Liver (tissue), 9 donors: ENCODE measurements around the gene TMEM176A. TPM values are rescaled to one million over a fixed set of nuclear protein-coding genes. Genes with fewer than 3 reads are reported as not detected.
A peak's percentile ranks its signal among the peaks of the same experiment; 100 is the strongest.

Experiments used
- DNase-seq: peaks from one replicate; pipeline ENCODE4 v3.0.0-alpha.2; 2017; ENCODE audit warnings: low spot score
- H3K27ac ChIP-seq, 2 donors: one replicate each; pipeline ENCODE4 v1.7.0; 2013; ENCODE audit warnings: inconsistent platforms in 2 of 2, low read length in 2 of 2, control low read depth in 1 of 2, low read depth in 1 of 2, mild to moderate bottlenecking in 1 of 2
- H3K27me3 ChIP-seq, 4 donors: one replicate each; pipeline versions ENCODE4 v1.6.1 to v1.7.0; 2013; ENCODE audit warnings: low read length in 3 of 4, inconsistent platforms in 1 of 4, mild to moderate bottlenecking in 1 of 4, moderate library complexity in 1 of 4; ENCODE audit not compliant: control insufficient read depth in 4 of 4, insufficient read depth in 4 of 4
- H3K36me3 ChIP-seq, 4 donors: one replicate each; pipeline versions ENCODE4 v1.6.1 to v1.7.0; 2013; ENCODE audit warnings: low read length in 3 of 4, mild to moderate bottlenecking in 3 of 4, low read depth in 1 of 4, moderate library complexity in 1 of 4; ENCODE audit not compliant: control insufficient read depth in 4 of 4, insufficient read depth in 3 of 4
- H3K4me1 ChIP-seq, 4 donors: one replicate each; pipeline versions ENCODE4 v1.6.1 to v1.7.0; 2013; ENCODE audit warnings: low read length in 3 of 4, mild to moderate bottlenecking in 3 of 4, moderate library complexity in 1 of 4; ENCODE audit not compliant: control insufficient read depth in 4 of 4, insufficient read depth in 4 of 4
- H3K4me3 ChIP-seq, 3 donors: one replicate each; pipeline versions ENCODE4 v1.6.1 to v1.7.0; 2013; ENCODE audit warnings: low read length in 3 of 3, control low read depth in 1 of 3, low read depth in 1 of 3, mild to moderate bottlenecking in 1 of 3
- H3K9ac ChIP-seq, 2 donors: one replicate each; pipeline ENCODE4 v1.7.0; 2013; ENCODE audit warnings: low read length in 2 of 2, mild to moderate bottlenecking in 2 of 2, moderate library complexity in 2 of 2, control low read depth in 1 of 2, low read depth in 1 of 2
- H3K9me3 ChIP-seq, 4 donors: one replicate each; pipeline versions ENCODE4 v1.6.1 to v1.7.0; 2013; ENCODE audit warnings: low read length in 3 of 4; ENCODE audit not compliant: control insufficient read depth in 4 of 4
- EGR1 ChIP-seq, 2 donors: IDR thresholded peaks; 2 replicates each; pipeline ENCODE4 v1.6.1; 2016 to 2018; ENCODE audit warnings: antibody characterized with exemption in 2 of 2, low read depth in 2 of 2
- NR2F2 ChIP-seq: IDR thresholded peaks from 2 replicates; pipeline ENCODE4 v1.6.1; 2016; ENCODE audit warnings: antibody characterized with exemption
- RXRA ChIP-seq, 2 donors: IDR thresholded peaks; 2 replicates each; pipeline ENCODE4 v1.6.1; 2017 to 2018; ENCODE audit warnings: antibody characterized with exemption in 2 of 2, mild to moderate bottlenecking in 1 of 2
- ZBTB33 ChIP-seq: IDR thresholded peaks from 2 replicates; pipeline ENCODE4 v1.6.1; 2016; ENCODE audit warnings: antibody characterized with exemption
- WGBS: extraction: QIAGEN DNeasy Blood & Tissue Kit; methylation state at CpG from one replicate; pipeline ENCODE4 v1.1.7; 2013; 5-methylcytosine and 5-hydroxymethylcytosine counted together
- polyA plus RNA-seq, 2 donors: library from polyadenylated mRNA; stranded (reverse) in 1 of 2; unstranded in 1 of 2; fragments of 200-250 nt in 1 of 2; fragments of >200 nt in 1 of 2; fragmentation: Nextera tagmentation in 1 of 2; extraction: Ambion mirVana in 1 of 2; gene quantifications; one replicate each; pipeline versions ENCODE4 v1.2.1 to v1.2.3, GENCODE V29; 2013 to 2015
- total RNA-seq, 2 donors: library from RNA; depleted of rRNA; stranded (reverse); fragments of >200 nt; gene quantifications; one replicate each; pipeline ENCODE4 v1.2.3, GENCODE V29; 2014
- donor health status: healthy.
- donor health status: healthy.
- donor health status: healthy.
- donor health status: healthy.
- donor health status: healthy.

Gene TMEM176A
- total and polyA plus RNA-seq, 4 donors, result 346 to 703 (median 539) TPM

DNA sequence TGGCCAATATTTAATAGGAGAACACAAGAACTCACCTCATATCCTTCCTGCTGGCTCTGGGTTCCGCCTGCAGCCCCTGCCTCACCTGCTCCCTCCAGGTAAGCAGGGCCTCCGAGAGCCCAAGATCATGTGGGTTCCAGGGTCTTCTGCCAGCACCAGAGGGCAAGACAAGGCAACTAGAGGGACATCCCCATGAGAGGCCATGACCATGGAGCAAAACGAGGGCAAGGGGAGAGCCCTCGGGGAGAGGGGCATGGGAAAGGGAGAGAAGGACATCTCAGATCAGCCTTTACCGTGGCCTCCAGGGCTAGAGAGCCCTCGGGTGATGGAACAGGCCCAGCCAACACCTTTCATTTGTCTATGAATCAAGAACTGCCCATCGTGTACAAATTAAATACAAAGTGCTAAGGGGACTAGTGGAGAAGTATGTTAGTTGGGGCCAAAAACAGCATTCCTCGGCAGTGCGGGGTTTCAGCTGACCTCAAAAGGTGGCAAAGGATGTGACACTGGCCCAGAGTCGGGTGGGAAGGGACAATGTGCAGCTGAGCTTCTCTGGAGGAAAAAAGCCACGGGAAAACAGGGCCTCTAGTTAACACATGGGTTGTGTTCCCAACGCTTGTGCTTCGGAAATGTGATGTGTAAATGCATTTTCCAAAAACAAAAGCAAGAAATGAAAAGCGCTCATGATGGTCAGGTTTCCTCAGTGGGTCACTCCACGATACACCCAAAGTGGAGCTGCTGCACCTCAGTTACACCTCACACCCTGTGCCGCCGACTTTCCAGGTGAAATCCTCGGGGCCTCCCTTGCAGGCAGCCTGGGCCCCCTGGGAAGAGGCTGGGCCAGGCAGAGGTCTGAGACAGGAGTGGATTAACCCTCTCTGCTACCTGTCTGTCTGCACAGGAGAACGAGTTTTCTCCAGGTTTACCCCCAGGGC is 53.8 kb downstream of the TMEM176A start:
- peaks cover 0 to 3% (median 0%) of the 10 kb centered on the region in 4 donors for H3K36me3 ChIP-seq
- H3K4me3 ChIP-seq, result no peak overlapping the region
- H3K9me3 ChIP-seq, result no peaks in the 10 kb centered on the region
- no peak overlapping the region for H3K27ac ChIP-seq
- no peak for TF ChIP-seq RXRA (IDR thresholded peaks at IDR 0.05)
- TF ChIP-seq NR2F2, result no peak
- TF ChIP-seq ZBTB33, result no peak
- no peak for TF ChIP-seq EGR1 (IDR thresholded peaks at IDR 0.05; ENCODE audit: low read depth in 2 of 2)
- no peaks in the 10 kb centered on the region for H3K27me3 ChIP-seq
- DNase-seq, result peak; percentile 27
- WGBS, result 88% methylated on average over 19 of the region's 19 CpGs
- no peak overlapping the region for H3K9ac ChIP-seq
- H3K4me1 ChIP-seq, result no peaks in the 10 kb centered on the region

Other genes starting within 250 kb of the TMEM176A start
- 10 to 100 TPM; 15.6 to 21.3 TPM for gene GIMAP4, start 233.4 kb upstream of the TMEM176A start, total RNA-seq
- 10 to 100 TPM; 14.6 to 15.7 TPM for gene GIMAP4, start 233.4 kb upstream of the TMEM176A start, polyA plus RNA-seq
- gene GIMAP6, start 168.4 kb upstream of the TMEM176A start, total RNA-seq, result 10 to 100 TPM; 15.0 to 17.5 TPM
- 1 to 10 TPM; 2.0 to 8.8 TPM for gene GIMAP6, start 168.4 kb upstream of the TMEM176A start, polyA plus RNA-seq
- 1 to 10 TPM; 6.9 to 9.2 TPM for gene GIMAP2, start 115.1 kb upstream of the TMEM176A start, total RNA-seq
- 1 to 10 TPM; 4.9 to 5.0 TPM for gene GIMAP2, start 115.1 kb upstream of the TMEM176A start, polyA plus RNA-seq
- gene GIMAP1, start 84.2 kb upstream of the TMEM176A start, total RNA-seq, result 1 to 10 TPM; 2.3 to 3.8 TPM
- 1 to 10 TPM; 1.5 to 2.8 TPM for gene GIMAP1, start 84.2 kb upstream of the TMEM176A start, polyA plus RNA-seq
- gene GIMAP5, start 63.4 kb upstream of the TMEM176A start, total RNA-seq, result 10 to 100 TPM; 11.1 to 20.6 TPM
- gene GIMAP5, start 63.4 kb upstream of the TMEM176A start, polyA plus RNA-seq, result 10 to 100 TPM in 1 of 2 donors, 1 to 10 TPM in 1; 9.7 to 13.0 TPM
- gene TMEM176B, start 405 bp upstream of the TMEM176A start, total RNA-seq, result 1,000 to 10,000 TPM in 1 of 2 donors, 100 to 1,000 TPM in 1; 382 to 1,041 TPM
- gene TMEM176B, start 405 bp upstream of the TMEM176A start, polyA plus RNA-seq, result 1,000 to 10,000 TPM in 1 of 2 donors, 100 to 1,000 TPM in 1; 957 to 1,317 TPM
- under 1 TPM in 1 of 2 donors, not detected in 1; 0.08 TPM for gene AOC1, start 51.7 kb downstream of the TMEM176A start, total RNA-seq
- under 1 TPM in 1 of 2 donors, not detected in 1; 0.01 TPM for gene AOC1, start 51.7 kb downstream of the TMEM176A start, polyA plus RNA-seq
- 10 to 100 TPM in 1 of 2 donors, under 1 TPM in 1; 0.33 to 74.6 TPM for gene KCNH2, start 177.6 kb downstream of the TMEM176A start, total RNA-seq
- under 1 TPM in 1 of 2 donors, not detected in 1; 0.18 TPM for gene KCNH2, start 177.6 kb downstream of the TMEM176A start, polyA plus RNA-seq
- gene NOS3, start 190.2 kb downstream of the TMEM176A start, total RNA-seq, result 1 to 10 TPM; 5.4 to 6.1 TPM
- 1 to 10 TPM; 1.6 to 4.9 TPM for gene NOS3, start 190.2 kb downstream of the TMEM176A start, polyA plus RNA-seq
- not detected for gene ATG9B, start 223.7 kb downstream of the TMEM176A start, total RNA-seq
- under 1 TPM in 1 of 2 donors, not detected in 1; 0.61 TPM for gene ATG9B, start 223.7 kb downstream of the TMEM176A start, polyA plus RNA-seq
- gene ABCB8, start 227.7 kb downstream of the TMEM176A start, total RNA-seq, result 10 to 100 TPM; 12.4 to 28.3 TPM
- gene ABCB8, start 227.7 kb downstream of the TMEM176A start, polyA plus RNA-seq, result 10 to 100 TPM; 16.7 to 30.2 TPM
- gene ASIC3, start 247.8 kb downstream of the TMEM176A start, total RNA-seq, result 1 to 10 TPM in 1 of 2 donors, under 1 TPM in 1; 0.05 to 1.0 TPM
- gene ASIC3, start 247.8 kb downstream of the TMEM176A start, polyA plus RNA-seq, result under 1 TPM; 0.22 to 0.55 TPM